IMR-90 (cell line): ENCODE results near the gene SLC17A9. TPM values are rescaled to one million over a fixed set of nuclear protein-coding genes. Genes with fewer than 3 reads are reported as not detected.

Experiments used
- ATAC-seq: fragments of 200-7000 bp; cut with Tn5 transposase; 2 replicates; pipeline ENCODE4 v1.9.1; 2020; ENCODE audit warnings: low read depth, mild to moderate bottlenecking, moderate library complexity
- BruUV-seq: library from RNA; stranded (reverse); fragments of 400-500 nt; replicated peaks from 2 replicates; lab custom pipeline; 2021; lab: Mats Ljungman, UMichigan
- CTCF ChIA-PET: fragments of 300-600 bp; formaldehyde crosslinking; extraction: SDS; loops from one replicate; lab custom pipeline; 2021; ENCODE audit warnings: antibody characterized with exemption; lab: Yijun Ruan, JAX
- POLR2A ChIA-PET: fragments of 300-600 bp; sonication (Branson Sonifier 250); formaldehyde crosslinking; loops from one replicate; lab custom pipeline; 2022; ENCODE audit warnings: antibody characterized with exemption; ENCODE audit not compliant: unreplicated experiment; lab: Charles Lee
- DNase-seq: peaks from one replicate; pipeline ENCODE4 v3.0.0; 2013
- H2AFZ ChIP-seq: replicated peaks from 2 replicates; pipeline ENCODE3; 2013; ENCODE audit warnings: low read length, mild to moderate bottlenecking; ENCODE audit not compliant: poor library complexity
- H2AK5ac ChIP-seq: 2 replicates; pipeline ENCODE4 v1.6.1; 2013; ENCODE audit warnings: low read depth, low read length, inconsistent platforms
- H2AK9ac ChIP-seq: replicated peaks from 2 replicates; pipeline ENCODE3; 2013; ENCODE audit warnings: mild to moderate bottlenecking, low read depth, low read length, moderate library complexity; ENCODE audit not compliant: poor library complexity
- H2BK120ac ChIP-seq: 2 replicates; pipeline ENCODE4 v1.6.1; 2013; ENCODE audit warnings: low read depth, low read length, inconsistent platforms
- H2BK15ac ChIP-seq: 3 replicates; pipeline ENCODE4 v1.6.1; 2013; ENCODE audit warnings: low read depth, low read length, inconsistent platforms
- H2BK20ac ChIP-seq: 2 replicates; pipeline ENCODE4 v1.6.1; 2013; ENCODE audit warnings: low read depth, mild to moderate bottlenecking, inconsistent platforms, low read length, moderate library complexity
- H2BK5ac ChIP-seq: 2 replicates; pipeline ENCODE4 v1.6.1; 2013; ENCODE audit warnings: mild to moderate bottlenecking, low read depth, low read length, inconsistent platforms; ENCODE audit not compliant: poor library complexity, severe bottlenecking
- H3K14ac ChIP-seq: replicated peaks from 2 replicates; pipeline ENCODE4 v1.6.1; 2013; ENCODE audit warnings: low read depth, low read length, inconsistent platforms
- H3K18ac ChIP-seq: 2 replicates; pipeline ENCODE4 v1.6.1; 2013; ENCODE audit warnings: low read depth, low read length, control low read depth
- H3K23ac ChIP-seq: 2 replicates; pipeline ENCODE4 v1.6.1; 2013; ENCODE audit warnings: low read depth, low read length, inconsistent platforms
- H3K27ac ChIP-seq: 2 replicates; pipeline ENCODE4 v1.5.1; 2013; ENCODE audit warnings: mild to moderate bottlenecking, control low read depth, low read length; ENCODE audit not compliant: insufficient read depth
- H3K27me3 ChIP-seq: 2 replicates; pipeline ENCODE4 v1.6.1; 2013; ENCODE audit warnings: low read length; ENCODE audit not compliant: control insufficient read depth, insufficient read depth
- H3K36me3 ChIP-seq: 2 replicates; pipeline ENCODE4 v1.6.1; 2013; ENCODE audit warnings: low read length, mixed read lengths; ENCODE audit not compliant: control insufficient read depth, insufficient read depth
- H3K4ac ChIP-seq: 2 replicates; pipeline ENCODE4 v1.6.1; 2013; ENCODE audit warnings: low read depth, low read length, inconsistent platforms
- H3K4me1 ChIP-seq: 2 replicates; pipeline ENCODE4 v1.6.1; 2013; ENCODE audit warnings: low read length, mixed read lengths; ENCODE audit not compliant: control insufficient read depth, insufficient read depth
- H3K4me2 ChIP-seq: 2 replicates; pipeline ENCODE4 v1.6.1; 2013; ENCODE audit warnings: low read depth, mild to moderate bottlenecking, control low read depth, low read length, moderate library complexity
- H3K4me3 ChIP-seq: 2 replicates; pipeline ENCODE4 v1.5.1; 2013; ENCODE audit warnings: low read depth, mild to moderate bottlenecking, control low read depth, low read length, moderate library complexity; ENCODE audit not compliant: insufficient read depth
- H3K56ac ChIP-seq: 2 replicates; pipeline ENCODE4 v1.6.1; 2013; ENCODE audit warnings: low read length, inconsistent platforms; ENCODE audit not compliant: insufficient read depth; ENCODE audit errors: extremely low read depth
- H3K79me1 ChIP-seq, 2 experiments: 2 replicates each; pipeline ENCODE4 v1.6.1; 2013; ENCODE audit warnings: low read length in 2 of 2, inconsistent platforms in 1 of 2, low read depth in 1 of 2
- H3K9ac ChIP-seq: 2 replicates; pipeline ENCODE4 v1.6.1; 2013; ENCODE audit warnings: low read depth, low read length, control low read depth
- H3K9me1 ChIP-seq: 2 replicates; pipeline ENCODE4 v1.6.1; 2013; ENCODE audit warnings: low read length, inconsistent platforms; ENCODE audit not compliant: insufficient read depth
- H3K9me3 ChIP-seq: 2 replicates; pipeline ENCODE4 v1.6.1; 2013; ENCODE audit warnings: low read length; ENCODE audit not compliant: control insufficient read depth, insufficient read depth
- H4K20me1 ChIP-seq: 2 replicates; pipeline ENCODE4 v1.6.1; 2013; ENCODE audit warnings: low read length, inconsistent platforms; ENCODE audit not compliant: insufficient read depth
- H4K5ac ChIP-seq: 2 replicates; pipeline ENCODE4 v1.6.1; 2013; ENCODE audit warnings: mild to moderate bottlenecking, low read depth, low read length, control low read depth
- H4K8ac ChIP-seq, 2 experiments: 2 replicates each; pipeline ENCODE4 v1.6.1; 2013; ENCODE audit warnings: low read depth in 2 of 2, low read length in 2 of 2, control low read depth in 1 of 2, inconsistent platforms in 1 of 2
- H4K91ac ChIP-seq: 2 replicates; pipeline ENCODE4 v1.6.1; 2013; ENCODE audit warnings: low read depth, low read length, inconsistent platforms; ENCODE audit not compliant: insufficient read depth
- BHLHE40 ChIP-seq: fragments of 150-350 bp; IDR thresholded peaks from 2 replicates; pipeline ENCODE4 v1.6.1; 2016; ENCODE audit warnings: mild to moderate bottlenecking, low read depth, low read length
- CEBPB ChIP-seq: IDR thresholded peaks from 2 replicates; pipeline ENCODE4 v1.6.1; 2012; ENCODE audit warnings: low read depth, low read length, improper control_type of control experiment
- CHD1 ChIP-seq: IDR thresholded peaks from 2 replicates; pipeline ENCODE4 v1.6.1; 2012; ENCODE audit warnings: low read depth, low read length, improper control_type of control experiment
- FOS ChIP-seq: fragments of 150-350 bp; IDR thresholded peaks from 2 replicates; pipeline ENCODE4 v1.6.1; 2016; ENCODE audit warnings: low read depth, low read length
- MAFK ChIP-seq: IDR thresholded peaks from 2 replicates; pipeline ENCODE4 v1.6.1; 2012; ENCODE audit warnings: low read depth, low read length, improper control_type of control experiment
- MAZ ChIP-seq: IDR thresholded peaks from 2 replicates; pipeline ENCODE4 v1.6.1; 2012; ENCODE audit warnings: low read depth, mild to moderate bottlenecking, low read length, improper control_type of control experiment, moderate library complexity, borderline replicate concordance
- MXI1 ChIP-seq: IDR thresholded peaks from 2 replicates; pipeline ENCODE4 v1.6.1; 2012; ENCODE audit warnings: low read depth, mild to moderate bottlenecking, low read length, moderate library complexity, borderline replicate concordance
- NFE2L2 ChIP-seq: fragments of 150-350 bp; IDR thresholded peaks from 2 replicates; pipeline ENCODE4 v1.6.1; 2016; ENCODE audit warnings: low read depth, mild to moderate bottlenecking, low read length
- POLR2A ChIP-seq: IDR thresholded peaks from 2 replicates; pipeline ENCODE4 v1.6.1; 2012; ENCODE audit warnings: mild to moderate bottlenecking, low read depth, low read length
- RCOR1 ChIP-seq: IDR thresholded peaks from 2 replicates; pipeline ENCODE4 v1.6.1; 2012; ENCODE audit warnings: mild to moderate bottlenecking, low read length, improper control_type of control experiment; ENCODE audit not compliant: insufficient replicate concordance
- RFX5 ChIP-seq: IDR thresholded peaks from 2 replicates; pipeline ENCODE4 v1.8.0; 2012; ENCODE audit warnings: low read depth, mild to moderate bottlenecking, low read length, moderate library complexity
- SMC3 ChIP-seq: fragments of 150-350 bp; IDR thresholded peaks from 2 replicates; pipeline ENCODE4 v1.6.1; 2016; ENCODE audit warnings: low read depth, mild to moderate bottlenecking, antibody characterized with exemption, low read length, moderate library complexity
- WGBS, 2 experiments: methylation state at CpG; one replicate each; pipeline versions ENCODE4 v1.1.5 to v1.1.7; 2013; ENCODE audit warnings: missing lambda C conversion rate in 2 of 2; ENCODE audit not compliant: insufficient read length in 1 of 2; ENCODE audit errors: extremely low coverage in 2 of 2; 5-methylcytosine and 5-hydroxymethylcytosine counted together
- dilution Hi-C: fragments of 300-500 bp; cut with HindIII; formaldehyde crosslinking; loops from one replicate; pipeline ENCODE4 v1.14.3; 2018; ENCODE audit warnings: low sequenced_read_pairs; ENCODE audit not compliant: unreplicated experiment
- in situ Hi-C: fragments of 300-500 bp; cut with MboI; formaldehyde crosslinking; loops from 3 replicates; pipeline ENCODE4 v1.14.3; 2019; ENCODE audit warnings: low sequenced_read_pairs, inconsistent platforms, mixed read lengths
- intact Hi-C: fragments of 100-400 bp; cut with micrococcal nuclease; formaldehyde crosslinking; loops from 2 replicates; pipeline ENCODE4 v1.10.0; 2022
- polyA plus RNA-seq, 3 experiments: library from polyadenylated mRNA; depleted of rRNA; stranded (reverse); fragments of >200 nt; gene quantifications; 2 replicates each; pipeline ENCODE4 v1.2.3, GENCODE V29; 2012; ENCODE audit warnings: low replicate concordance in 1 of 3
- total RNA-seq: library from RNA; depleted of rRNA; stranded (reverse); fragments of >200 nt; gene quantifications from 2 replicates; pipeline ENCODE4 v1.2.3, GENCODE V29; 2012
- TF ChIP-seq, protein P1 (sequence below): fragments of 150-350 bp; IDR thresholded peaks from 2 replicates; pipeline ENCODE4 v1.6.1; 2016; ENCODE audit warnings: low read depth, mild to moderate bottlenecking, low read length, moderate library complexity, borderline replicate concordance
- TF ChIP-seq, protein P2 (sequence below): fragments of 150-350 bp; IDR thresholded peaks from 2 replicates; pipeline ENCODE4 v1.6.1; 2017; ENCODE audit warnings: mild to moderate bottlenecking, antibody characterized with exemption, low read length, low read depth
- TF ChIP-seq, protein P3 (sequence below): conservative IDR thresholded peaks from 2 replicates; pipeline ENCODE4 v1.5.1; 2012; ENCODE audit warnings: mild to moderate bottlenecking, low read depth, low read length, improper control_type of control experiment

The SLC17A9 gene
- total and polyA plus RNA-seq, 2 of the 4 experiments (the other 2 are of a cell fraction), result 2.2 to 14.4 TPM

DNA sequence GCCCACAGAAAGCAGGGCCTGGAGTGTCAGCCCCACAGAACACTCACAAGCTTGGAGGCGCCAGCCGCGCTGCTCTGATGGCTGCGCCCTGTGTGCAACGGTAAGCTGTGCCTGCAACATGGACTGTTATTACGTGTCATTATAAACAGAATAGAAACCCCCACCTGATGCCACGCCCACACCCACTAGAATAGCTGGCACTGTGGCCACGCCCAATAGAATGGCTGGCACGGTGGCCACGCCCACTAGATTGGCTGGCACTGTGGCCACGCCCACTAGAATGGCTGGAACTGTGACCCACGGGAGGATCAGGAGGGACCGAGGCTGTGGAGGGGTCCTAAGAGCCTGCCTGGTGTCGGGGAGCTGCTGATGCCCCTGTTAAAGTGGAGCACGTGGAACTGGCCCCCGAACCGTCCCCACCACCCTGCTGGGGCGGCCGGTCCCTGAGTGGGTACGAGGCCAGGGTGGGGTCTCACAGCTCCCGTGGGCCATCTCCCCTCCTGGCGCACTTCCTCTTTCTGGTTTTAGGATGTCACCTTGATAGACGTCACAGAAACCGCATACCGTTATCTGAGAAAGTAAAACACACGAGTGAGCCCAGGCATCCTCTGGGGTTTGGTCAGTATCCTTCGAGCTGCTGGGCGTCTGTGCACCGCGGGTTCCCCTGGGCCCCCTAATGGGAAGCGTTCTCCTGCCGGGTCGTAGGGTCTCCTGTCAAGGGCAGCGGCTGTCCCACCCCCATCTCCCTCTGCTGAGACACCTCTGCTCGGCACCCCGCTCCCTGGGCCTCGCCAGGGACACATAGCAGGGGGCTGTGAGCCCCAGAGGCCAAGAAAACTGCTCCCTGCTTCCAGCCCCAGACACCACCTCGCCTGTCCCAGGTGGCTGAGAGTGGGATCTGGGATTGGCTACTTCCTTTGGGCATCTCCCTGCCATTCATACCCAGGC is 25.4 kb downstream of the SLC17A9 start:
- Histone ChIP-seq H3K36me3 (no peaks in the 10 kb centered on the region), H3K56ac (no peak overlapping the region), H3K9ac (no peak overlapping the region), H3K4ac (no peak overlapping the region), H2AFZ (no peak overlapping the region), H3K4me3 (no peak overlapping the region), H3K14ac (no peak overlapping the region), H3K9me1 (no peaks in the 10 kb centered on the region), H4K20me1 (no peaks in the 10 kb centered on the region), H3K79me1 (no peaks in the 10 kb centered on the region), H2BK15ac (no peak overlapping the region), H4K8ac (no peak overlapping the region), H3K4me1 (no peaks in the 10 kb centered on the region), H4K91ac (no peak overlapping the region), H3K27ac (no peak overlapping the region), H2BK5ac (no peak overlapping the region), H3K27me3 (peaks cover 81% of the 10 kb centered on the region), H2BK20ac (no peak overlapping the region), H3K4me2 (no peak overlapping the region), H2AK9ac (no peak overlapping the region), H3K23ac (no peak overlapping the region), H2BK120ac (no peak overlapping the region), H2AK5ac (no peak overlapping the region), H3K18ac (no peak overlapping the region), H4K5ac (no peak overlapping the region), H3K9me3 (no peaks in the 10 kb centered on the region)
- ATAC-seq (no peak), DNase-seq (no peak)
- POLR2A ChIA-PET, result no interaction called here
- 64% methylated on average over 10 of the region's 38 CpGs; no CpG with 5 or more reads in 1 of the 2 experiments for WGBS, 2 experiments
- intact Hi-C loops, result no loop called here
- in situ Hi-C loops, result no loop called here
- no TSS peak for BruUV-seq
- CTCF ChIA-PET, result no interaction called here
- dilution Hi-C loops, result no loop called here
- TF ChIP-seq RCOR1 (no peak), FOS (no peak), MAZ (no peak), CEBPB (no peak), MXI1 (no peak), POLR2A (no peak), CHD1 (no peak), SMC3 (no peak), BHLHE40 (no peak), MAFK (no peak), NFE2L2 (no peak), RFX5 (no peak)
- TF ChIP-seq, protein P1, sequence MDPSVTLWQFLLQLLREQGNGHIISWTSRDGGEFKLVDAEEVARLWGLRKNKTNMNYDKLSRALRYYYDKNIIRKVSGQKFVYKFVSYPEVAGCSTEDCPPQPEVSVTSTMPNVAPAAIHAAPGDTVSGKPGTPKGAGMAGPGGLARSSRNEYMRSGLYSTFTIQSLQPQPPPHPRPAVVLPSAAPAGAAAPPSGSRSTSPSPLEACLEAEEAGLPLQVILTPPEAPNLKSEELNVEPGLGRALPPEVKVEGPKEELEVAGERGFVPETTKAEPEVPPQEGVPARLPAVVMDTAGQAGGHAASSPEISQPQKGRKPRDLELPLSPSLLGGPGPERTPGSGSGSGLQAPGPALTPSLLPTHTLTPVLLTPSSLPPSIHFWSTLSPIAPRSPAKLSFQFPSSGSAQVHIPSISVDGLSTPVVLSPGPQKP, result no peak
- TF ChIP-seq, protein P2, sequence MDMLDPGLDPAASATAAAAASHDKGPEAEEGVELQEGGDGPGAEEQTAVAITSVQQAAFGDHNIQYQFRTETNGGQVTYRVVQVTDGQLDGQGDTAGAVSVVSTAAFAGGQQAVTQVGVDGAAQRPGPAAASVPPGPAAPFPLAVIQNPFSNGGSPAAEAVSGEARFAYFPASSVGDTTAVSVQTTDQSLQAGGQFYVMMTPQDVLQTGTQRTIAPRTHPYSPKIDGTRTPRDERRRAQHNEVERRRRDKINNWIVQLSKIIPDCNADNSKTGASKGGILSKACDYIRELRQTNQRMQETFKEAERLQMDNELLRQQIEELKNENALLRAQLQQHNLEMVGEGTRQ, result no peak
- TF ChIP-seq, protein P3, sequence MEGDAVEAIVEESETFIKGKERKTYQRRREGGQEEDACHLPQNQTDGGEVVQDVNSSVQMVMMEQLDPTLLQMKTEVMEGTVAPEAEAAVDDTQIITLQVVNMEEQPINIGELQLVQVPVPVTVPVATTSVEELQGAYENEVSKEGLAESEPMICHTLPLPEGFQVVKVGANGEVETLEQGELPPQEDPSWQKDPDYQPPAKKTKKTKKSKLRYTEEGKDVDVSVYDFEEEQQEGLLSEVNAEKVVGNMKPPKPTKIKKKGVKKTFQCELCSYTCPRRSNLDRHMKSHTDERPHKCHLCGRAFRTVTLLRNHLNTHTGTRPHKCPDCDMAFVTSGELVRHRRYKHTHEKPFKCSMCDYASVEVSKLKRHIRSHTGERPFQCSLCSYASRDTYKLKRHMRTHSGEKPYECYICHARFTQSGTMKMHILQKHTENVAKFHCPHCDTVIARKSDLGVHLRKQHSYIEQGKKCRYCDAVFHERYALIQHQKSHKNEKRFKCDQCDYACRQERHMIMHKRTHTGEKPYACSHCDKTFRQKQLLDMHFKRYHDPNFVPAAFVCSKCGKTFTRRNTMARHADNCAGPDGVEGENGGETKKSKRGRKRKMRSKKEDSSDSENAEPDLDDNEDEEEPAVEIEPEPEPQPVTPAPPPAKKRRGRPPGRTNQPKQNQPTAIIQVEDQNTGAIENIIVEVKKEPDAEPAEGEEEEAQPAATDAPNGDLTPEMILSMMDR, result no peak
